NT2/D1 (cell line): ENCODE measurements around the gene DOC2B.

Source experiments
- YY1 ChIP-seq: IDR thresholded peaks from 2 replicates; pipeline ENCODE4 v1.6.1; 2011; ENCODE audit not compliant: insufficient read length, insufficient read depth
- ZNF274 ChIP-seq: IDR thresholded peaks from 2 replicates; pipeline ENCODE4 v1.6.1; 2011; ENCODE audit warnings: mild to moderate bottlenecking, low read depth, low read length

DNA sequence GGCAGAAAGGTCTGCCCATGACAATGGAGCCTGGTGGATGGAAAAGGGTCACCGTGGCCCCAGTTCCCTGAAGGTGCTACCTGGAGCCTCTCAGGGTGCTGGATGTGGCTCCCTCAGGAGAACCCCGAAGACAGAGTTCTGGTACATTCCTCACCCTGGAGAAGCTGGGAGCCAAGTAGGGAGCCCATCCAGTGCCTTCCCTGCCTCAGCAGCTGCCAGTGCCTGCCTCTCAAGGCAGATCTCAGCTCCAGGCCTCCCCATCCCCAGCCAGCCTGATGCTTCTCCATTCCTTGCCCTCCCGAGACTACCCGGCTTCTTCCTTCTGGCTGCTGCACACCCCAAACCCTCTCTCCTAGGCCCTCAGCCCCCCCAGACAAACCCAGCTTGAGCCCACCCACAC, 23.5 kb downstream of the DOC2B start:
- no peak for TF ChIP-seq YY1
- TF ChIP-seq ZNF274 = no peak
